Ascending aorta (tissue), 2 donors: Measurements from ENCODE around the gene SNX30. TPM values are rescaled to one million over a fixed set of nuclear protein-coding genes. Genes with fewer than 3 reads are reported as not detected.
A peak's percentile ranks its signal among the peaks of the same experiment; 100 is the strongest.

Experiments
- DNase-seq, 2 donors: peaks; one replicate each; pipeline ENCODE4 v3.0.0-alpha.2; 2019; ENCODE audit warnings: low spot score in 2 of 2
- H3K27ac ChIP-seq, 2 donors: fragments of 200-600 bp; sonication (generic); one replicate each; pipeline ENCODE4 v1.5.1; 2016 to 2017; ENCODE audit warnings: mild to moderate bottlenecking in 1 of 2
- H3K27me3 ChIP-seq: fragments of 200-600 bp; sonication (generic); one replicate; pipeline ENCODE4 v1.5.1; 2017
- H3K36me3 ChIP-seq, 2 donors: fragments of 200-600 bp; sonication (generic); one replicate each; pipeline ENCODE4 v1.5.1; 2016
- H3K4me1 ChIP-seq, 2 donors: fragments of 200-600 bp; sonication (generic); one replicate each; pipeline ENCODE4 v1.5.1; 2016 to 2017; ENCODE audit warnings: mild to moderate bottlenecking in 1 of 2
- H3K4me3 ChIP-seq, 2 donors: fragments of 200-600 bp; sonication (generic); one replicate each; pipeline ENCODE4 v1.5.1; 2016 to 2017; ENCODE audit warnings: mild to moderate bottlenecking in 1 of 2
- H3K9me3 ChIP-seq, 2 donors: fragments of 200-600 bp; sonication (generic); one replicate each; pipeline ENCODE4 v1.5.1; 2016
- intact Hi-C: fragments of 100-400 bp; cut with DNase I; formaldehyde crosslinking; loops from one replicate; pipeline ENCODE4 v1.15.1; 2023
- total RNA-seq: library from RNA; depleted of rRNA; stranded (reverse); fragments of >200 nt; gene quantifications from one replicate; pipeline ENCODE4 v1.1.0, GENCODE V29; 2016
- TF ChIP-seq, protein P1 (sequence below), 3 experiments: fragments of 200-600 bp in 2 of 3; fragments of 450-650 bp in 1 of 3; sonication (generic) in 2 of 3; IDR thresholded peaks; one replicate each; pipeline ENCODE4 v1.5.1; 2016 to 2019; ENCODE audit warnings: antibody characterized with exemption in 3 of 3, mild to moderate bottlenecking in 1 of 3, moderate library complexity in 1 of 3

The SNX30 gene
- total RNA-seq, 1 donor from 2014 or later: 4.7 TPM

DNA sequence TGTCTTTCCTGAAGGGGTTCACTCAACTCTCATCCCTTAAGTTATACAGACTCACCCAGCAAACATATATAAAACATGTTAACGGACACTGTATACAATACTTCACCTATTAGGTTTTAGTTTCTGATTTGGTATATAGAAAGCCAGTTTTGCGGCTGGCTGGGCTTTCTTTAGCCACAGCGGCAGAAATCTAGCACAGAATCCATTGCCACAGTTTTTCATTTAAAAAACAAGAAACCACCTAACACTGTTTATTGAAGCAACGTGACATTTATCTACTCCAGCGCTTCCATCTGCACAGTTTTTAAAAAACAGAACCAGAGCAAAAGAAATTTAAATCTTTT is 67.3 kb downstream of the SNX30 start:
- Histone ChIP-seq H3K4me3 (no peak overlapping the region), H3K36me3 (no peaks in the 10 kb centered on the region), H3K27me3 (no peaks in the 10 kb centered on the region), H3K27ac (peak overlapping the region; percentile 55 to 60), H3K9me3 (no peaks in the 10 kb centered on the region), H3K4me1 (peaks cover 0 to 8% of the 10 kb centered on the region in 2 donors)
- TF ChIP-seq, protein P1, sequence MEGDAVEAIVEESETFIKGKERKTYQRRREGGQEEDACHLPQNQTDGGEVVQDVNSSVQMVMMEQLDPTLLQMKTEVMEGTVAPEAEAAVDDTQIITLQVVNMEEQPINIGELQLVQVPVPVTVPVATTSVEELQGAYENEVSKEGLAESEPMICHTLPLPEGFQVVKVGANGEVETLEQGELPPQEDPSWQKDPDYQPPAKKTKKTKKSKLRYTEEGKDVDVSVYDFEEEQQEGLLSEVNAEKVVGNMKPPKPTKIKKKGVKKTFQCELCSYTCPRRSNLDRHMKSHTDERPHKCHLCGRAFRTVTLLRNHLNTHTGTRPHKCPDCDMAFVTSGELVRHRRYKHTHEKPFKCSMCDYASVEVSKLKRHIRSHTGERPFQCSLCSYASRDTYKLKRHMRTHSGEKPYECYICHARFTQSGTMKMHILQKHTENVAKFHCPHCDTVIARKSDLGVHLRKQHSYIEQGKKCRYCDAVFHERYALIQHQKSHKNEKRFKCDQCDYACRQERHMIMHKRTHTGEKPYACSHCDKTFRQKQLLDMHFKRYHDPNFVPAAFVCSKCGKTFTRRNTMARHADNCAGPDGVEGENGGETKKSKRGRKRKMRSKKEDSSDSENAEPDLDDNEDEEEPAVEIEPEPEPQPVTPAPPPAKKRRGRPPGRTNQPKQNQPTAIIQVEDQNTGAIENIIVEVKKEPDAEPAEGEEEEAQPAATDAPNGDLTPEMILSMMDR (IDR thresholded peaks at IDR 0.05): no peak
- intact Hi-C loops: loop anchor here (2.0 to 5.0 kb wide), 2 partner anchors 67 to 331 kb away; partner anchors contain the start of genes KIAA1958 and SNX30
- no peak for DNase-seq

DNA sequence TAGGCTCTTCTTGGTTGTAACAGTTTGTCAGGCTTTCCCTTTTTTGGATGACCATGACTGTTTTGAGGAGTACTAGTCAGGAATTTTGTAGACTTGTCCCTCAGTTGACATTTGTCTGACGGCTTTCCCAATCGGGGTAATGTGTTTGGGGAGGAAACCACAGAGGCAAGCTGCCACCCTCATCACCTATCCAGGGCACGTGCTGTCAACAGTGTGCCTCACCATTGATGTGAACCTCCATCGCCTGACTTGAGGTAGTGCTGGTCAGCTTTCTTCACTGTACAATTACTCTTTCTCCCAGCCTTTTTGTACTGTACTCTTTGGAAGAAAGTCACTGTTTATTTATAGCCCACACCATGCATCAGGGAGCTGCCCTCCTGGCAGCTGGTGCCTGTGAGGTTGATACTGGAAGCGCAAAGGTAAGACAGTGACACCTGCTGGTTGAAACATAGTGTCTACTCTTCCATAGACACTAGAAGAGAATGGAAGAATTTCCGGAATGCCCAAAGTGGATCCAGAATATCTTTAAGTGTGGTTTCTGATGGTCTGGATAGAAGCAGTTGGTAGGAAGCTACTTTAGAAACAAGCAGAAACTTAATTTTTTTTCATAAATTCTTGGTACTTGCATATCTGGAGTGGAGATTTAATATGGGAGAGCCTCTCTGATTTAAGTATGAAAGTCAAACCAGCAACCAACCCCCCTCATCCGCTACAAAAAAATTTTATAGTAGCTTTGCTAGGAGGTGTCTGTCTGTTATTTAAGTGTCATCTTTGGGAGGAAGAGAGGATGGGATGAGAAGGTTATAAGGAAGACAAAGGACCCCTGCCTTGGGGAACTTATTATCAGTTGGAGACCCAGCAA is 69.3 kb downstream of the SNX30 start:
- Histone ChIP-seq H3K27me3 (no peaks in the 10 kb centered on the region), H3K4me3 (no peak overlapping the region), H3K4me1 (peaks cover 0 to 8% of the 10 kb centered on the region in 2 donors), H3K9me3 (no peaks in the 10 kb centered on the region), H3K27ac (peak overlapping the region in 1 of 2 donors; percentile 19), H3K36me3 (no peaks in the 10 kb centered on the region)
- TF ChIP-seq, protein P1 (IDR thresholded peaks at IDR 0.05): peak; percentile 50 to 72 (median 53)
- DNase-seq: peak in 1 of 2 donors; percentile 82
- intact Hi-C loops: loop anchor here (1.0 to 5.0 kb wide), 3 partner anchors 69 to 333 kb away; partner anchors contain the start of genes INIP, KIAA1958 and SNX30

DNA sequence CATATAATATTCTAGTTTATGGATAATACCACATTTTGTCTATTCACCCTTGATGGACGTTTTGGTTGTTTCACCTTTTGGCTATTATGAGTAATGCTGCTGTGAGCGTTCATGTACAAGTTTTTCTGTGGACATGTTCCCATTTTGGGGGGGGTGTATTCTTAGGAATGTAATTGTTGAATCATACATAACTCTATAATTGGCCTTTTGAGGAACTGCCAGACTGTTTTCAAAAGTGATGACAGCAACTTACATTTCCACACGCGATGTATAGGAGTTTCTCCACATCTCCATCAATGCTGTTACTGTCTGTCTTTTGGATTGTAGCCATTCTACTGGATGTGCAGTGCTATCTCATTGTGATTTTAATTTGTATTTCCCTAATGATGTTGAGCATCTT is 70.3 kb downstream of the SNX30 start:
- no peaks in the 10 kb centered on the region for H3K9me3 ChIP-seq
- intact Hi-C loops: no loop called here

DNA sequence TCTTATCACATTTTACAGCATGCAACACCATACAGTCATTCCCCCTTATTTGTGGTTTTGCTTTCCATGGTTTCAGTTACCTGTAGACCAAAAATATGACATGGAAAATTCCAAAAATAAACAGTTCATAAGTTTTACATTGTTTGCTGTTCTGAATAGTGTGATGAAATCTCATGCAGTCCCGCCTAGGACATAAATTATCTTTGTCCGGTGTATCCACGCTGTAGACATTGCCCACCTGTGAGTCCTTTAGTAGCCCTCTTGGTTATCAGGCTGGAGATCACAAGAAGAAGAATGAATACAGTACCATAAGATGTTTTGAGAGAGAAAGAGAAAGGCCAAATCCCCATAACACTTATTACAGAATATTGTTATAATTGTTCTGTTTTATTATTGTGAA is 72.1 kb downstream of the SNX30 start:
- intact Hi-C loops: no loop called here
- Histone ChIP-seq H3K9me3 (no peaks in the 10 kb centered on the region), H3K36me3 (no peaks in the 10 kb centered on the region)

More for the DNA sequence above, 70.3 kb downstream of the SNX30 start:
- DNase-seq: no peak
- Histone ChIP-seq H3K4me1 (peaks cover 0 to 8% of the 10 kb centered on the region in 2 donors), H3K36me3 (no peaks in the 10 kb centered on the region), H3K4me3 (no peak overlapping the region), H3K27me3 (no peaks in the 10 kb centered on the region), H3K27ac (no peak overlapping the region)
- TF ChIP-seq, protein P1 (IDR thresholded peaks at IDR 0.05): no peak

DNA sequence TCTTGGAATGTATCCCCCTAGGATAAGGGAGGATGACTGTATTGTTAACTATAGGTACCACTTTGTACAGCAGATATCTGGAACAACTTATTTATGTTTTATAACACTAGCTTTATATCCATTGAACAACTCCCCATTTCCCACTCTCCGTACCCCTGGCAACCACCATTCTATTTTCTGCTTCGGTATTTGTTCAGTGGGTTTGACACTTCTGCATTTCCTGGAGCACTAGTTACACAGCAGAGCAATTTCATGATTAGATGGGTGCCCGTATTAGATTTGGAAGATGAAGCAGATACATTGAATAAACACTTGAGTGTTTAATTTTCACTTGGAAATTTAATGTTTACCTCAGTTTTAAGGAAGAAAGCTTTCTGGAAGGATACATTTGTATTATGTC is 72.7 kb downstream of the SNX30 start:
- TF ChIP-seq, protein P1 (IDR thresholded peaks at IDR 0.05): no peak
- Histone ChIP-seq H3K4me3 (no peak overlapping the region), H3K27me3 (no peaks in the 10 kb centered on the region), H3K36me3 (no peaks in the 10 kb centered on the region), H3K27ac (no peak overlapping the region), H3K4me1 (peaks cover 0 to 3% of the 10 kb centered on the region in 2 donors), H3K9me3 (no peaks in the 10 kb centered on the region)
- intact Hi-C loops: no loop called here
- DNase-seq: no peak

More for the DNA sequence above, 72.1 kb downstream of the SNX30 start:
- Histone ChIP-seq H3K4me1 (peaks cover 0 to 3% of the 10 kb centered on the region in 2 donors), H3K27me3 (no peaks in the 10 kb centered on the region), H3K4me3 (no peak overlapping the region), H3K27ac (no peak overlapping the region)
- no peak for DNase-seq
- TF ChIP-seq, protein P1 (IDR thresholded peaks at IDR 0.05): no peak
